ENCODE results near the gene COL18A1. TPM values are rescaled to one million over a fixed set of nuclear protein-coding genes. Genes with fewer than 3 reads are reported as not detected.

Gene COL18A1
- total and polyA plus RNA-seq, 8 donors: 38.7 to 301 (median 77.8) TPM

DNA sequence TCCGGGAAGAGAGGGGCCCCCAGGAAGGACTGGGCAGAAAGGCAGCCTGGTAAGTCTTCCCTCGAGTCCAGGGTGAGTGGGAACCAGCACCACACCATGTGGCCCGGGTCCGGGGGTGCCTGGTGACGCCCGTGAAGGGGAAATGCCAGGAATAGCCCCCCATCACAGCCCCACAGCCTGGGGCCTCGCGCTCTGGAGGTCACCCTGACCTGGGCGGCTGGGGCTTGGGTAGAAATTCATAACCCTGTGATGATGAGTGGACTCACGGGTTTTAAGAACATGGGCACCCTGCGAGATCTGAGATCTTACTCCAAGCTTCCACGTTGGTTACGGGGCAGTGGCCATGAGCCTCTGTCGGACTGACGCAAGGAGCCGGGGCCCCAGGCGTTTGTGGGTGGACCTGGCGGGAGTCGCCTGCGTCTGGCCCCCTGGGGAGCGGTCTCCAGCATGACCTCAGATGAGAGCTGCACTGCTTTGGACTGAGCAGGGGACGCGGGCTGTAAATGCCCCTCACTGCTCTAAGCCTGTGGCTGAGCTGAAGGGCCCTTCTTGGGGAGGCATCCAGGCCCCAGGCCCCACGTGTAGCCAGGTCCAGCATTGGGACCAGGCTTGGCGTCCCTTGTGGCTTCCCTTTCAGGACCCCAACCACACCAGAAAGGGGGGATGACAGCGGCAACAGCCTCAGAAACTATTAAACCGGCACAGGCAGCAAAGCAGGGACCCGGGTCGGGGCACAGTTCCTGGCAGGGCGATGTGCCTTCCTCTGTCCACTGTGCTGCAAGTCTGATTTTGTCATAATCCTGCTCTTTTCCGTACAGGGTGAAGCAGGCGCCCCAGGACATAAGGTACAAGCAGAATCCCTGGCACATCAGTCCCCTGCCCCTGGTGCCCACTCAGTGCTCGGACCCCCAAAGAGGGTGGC is 77.3 kb downstream of the COL18A1 start:
- Histone ChIP-seq H3K9me3 (no peaks in the 10 kb centered on the region), H3K4me1 (no peaks in the 10 kb centered on the region), H3K36me3 (no peaks in the 10 kb centered on the region), H3K27ac (peak overlapping the region in 1 of 4 donors; percentile 55), H3K4me3 (no peak overlapping the region), H3K27me3 (no peaks in the 10 kb centered on the region)
- FAIRE-seq (no peak), DNase-seq (peak in 2 of 6 donors; percentile 25 to 52), ATAC-seq (no peak)
- 71 to 82% methylated on average over 33 of the region's 33 CpGs for WGBS, 2 donors
- TF ChIP-seq, protein P1, sequence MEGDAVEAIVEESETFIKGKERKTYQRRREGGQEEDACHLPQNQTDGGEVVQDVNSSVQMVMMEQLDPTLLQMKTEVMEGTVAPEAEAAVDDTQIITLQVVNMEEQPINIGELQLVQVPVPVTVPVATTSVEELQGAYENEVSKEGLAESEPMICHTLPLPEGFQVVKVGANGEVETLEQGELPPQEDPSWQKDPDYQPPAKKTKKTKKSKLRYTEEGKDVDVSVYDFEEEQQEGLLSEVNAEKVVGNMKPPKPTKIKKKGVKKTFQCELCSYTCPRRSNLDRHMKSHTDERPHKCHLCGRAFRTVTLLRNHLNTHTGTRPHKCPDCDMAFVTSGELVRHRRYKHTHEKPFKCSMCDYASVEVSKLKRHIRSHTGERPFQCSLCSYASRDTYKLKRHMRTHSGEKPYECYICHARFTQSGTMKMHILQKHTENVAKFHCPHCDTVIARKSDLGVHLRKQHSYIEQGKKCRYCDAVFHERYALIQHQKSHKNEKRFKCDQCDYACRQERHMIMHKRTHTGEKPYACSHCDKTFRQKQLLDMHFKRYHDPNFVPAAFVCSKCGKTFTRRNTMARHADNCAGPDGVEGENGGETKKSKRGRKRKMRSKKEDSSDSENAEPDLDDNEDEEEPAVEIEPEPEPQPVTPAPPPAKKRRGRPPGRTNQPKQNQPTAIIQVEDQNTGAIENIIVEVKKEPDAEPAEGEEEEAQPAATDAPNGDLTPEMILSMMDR (IDR thresholded peaks at IDR 0.05): no peak
- intact Hi-C loops (cut with DNase I): no loop called here

DNA sequence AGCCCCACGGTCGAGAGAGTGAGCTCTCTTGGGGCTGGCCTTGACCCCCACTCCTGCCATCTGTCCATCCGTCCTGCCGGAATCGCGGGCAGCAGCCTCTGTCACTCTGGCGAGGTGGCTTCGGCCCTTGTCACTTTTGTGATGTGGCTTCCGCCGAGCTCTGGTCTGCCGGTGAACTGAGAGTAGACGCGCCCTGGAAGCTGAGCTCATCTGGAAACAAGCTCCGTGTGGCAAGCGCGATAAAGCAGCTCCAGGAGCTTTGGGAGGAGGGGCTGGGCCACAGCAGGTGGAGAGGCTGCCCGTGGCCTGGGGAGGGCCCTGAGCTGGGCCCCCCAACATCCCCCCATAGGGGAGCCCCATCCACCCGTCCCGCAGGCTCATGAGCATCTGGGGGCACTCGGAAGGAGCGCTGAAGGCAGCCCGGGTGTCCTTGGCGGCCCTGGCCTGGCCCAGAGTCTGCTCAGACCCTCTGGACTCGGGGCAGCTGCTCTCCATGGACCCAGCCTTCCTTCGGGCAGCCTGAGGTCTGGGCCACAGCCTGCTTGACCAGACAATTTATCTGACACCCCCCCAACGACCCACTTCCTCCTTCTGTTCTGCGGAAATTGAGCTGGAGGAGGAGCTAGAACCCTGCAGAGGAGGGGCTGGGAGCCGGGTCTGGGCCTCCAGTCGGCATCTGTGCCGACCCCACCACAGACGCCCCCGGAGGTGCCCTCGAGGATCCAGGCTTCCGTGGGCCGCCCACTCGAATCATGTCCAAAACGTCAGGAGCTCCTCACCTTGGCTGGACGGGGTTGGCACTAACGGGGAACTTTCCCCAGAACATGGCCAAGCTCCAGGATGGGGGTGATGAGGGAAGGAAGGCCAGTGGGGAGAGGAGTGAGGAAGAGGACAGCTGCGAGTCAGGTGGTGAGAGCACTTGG is 78.2 kb downstream of the COL18A1 start:
- WGBS, 2 donors: 59 to 76% methylated on average over 39 to 40 of the region's 40 CpGs
- no peak overlapping the region for H3K4me3 ChIP-seq
- DNase-seq (peak in 2 of 6 donors; percentile 18 to 58), FAIRE-seq (no peak), ATAC-seq (peak in 2 of 4 donors; percentile 26 to 64)
- no peaks in the 10 kb centered on the region for H3K4me1 ChIP-seq
- intact Hi-C loops (cut with DNase I): no loop called here
- no peaks in the 10 kb centered on the region for H3K9me3 ChIP-seq
- TF ChIP-seq, protein P1 (IDR thresholded peaks at IDR 0.05): no peak
- H3K36me3 ChIP-seq: no peaks in the 10 kb centered on the region
- H3K27me3 ChIP-seq: no peaks in the 10 kb centered on the region
- H3K27ac ChIP-seq: peak overlapping the region in 2 of 4 donors; percentile 28 to 55

DNA sequence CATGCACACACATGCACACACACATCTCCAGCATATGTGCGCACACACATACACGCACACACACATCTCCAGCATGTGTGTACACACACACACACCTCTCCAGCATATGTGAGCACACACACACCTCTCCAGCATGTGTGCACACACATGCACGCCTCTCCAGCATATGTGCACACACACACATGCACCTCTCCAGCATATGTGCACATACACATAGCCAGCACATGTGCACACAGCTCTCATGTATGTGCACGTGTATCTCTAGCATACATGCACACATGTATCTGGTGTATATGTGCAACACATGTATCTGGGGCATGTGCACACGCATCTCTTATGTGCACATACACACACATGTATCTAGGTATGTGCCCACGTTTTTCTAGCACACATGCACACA is 79.4 kb downstream of the COL18A1 start:
- Histone ChIP-seq H3K9me3 (no peaks in the 10 kb centered on the region), H3K4me3 (no peak overlapping the region), H3K27me3 (no peaks in the 10 kb centered on the region), H3K27ac (no peak overlapping the region), H3K4me1 (no peaks in the 10 kb centered on the region), H3K36me3 (no peaks in the 10 kb centered on the region)
- TF ChIP-seq, protein P1 (IDR thresholded peaks at IDR 0.05): no peak
- FAIRE-seq (no peak), ATAC-seq (no peak), DNase-seq (peak in 1 of 6 donors; percentile 3)
- WGBS, 2 donors: 66 to 81% methylated on average over 6 of the region's 6 CpGs
- intact Hi-C loops (cut with DNase I): no loop called here

DNA sequence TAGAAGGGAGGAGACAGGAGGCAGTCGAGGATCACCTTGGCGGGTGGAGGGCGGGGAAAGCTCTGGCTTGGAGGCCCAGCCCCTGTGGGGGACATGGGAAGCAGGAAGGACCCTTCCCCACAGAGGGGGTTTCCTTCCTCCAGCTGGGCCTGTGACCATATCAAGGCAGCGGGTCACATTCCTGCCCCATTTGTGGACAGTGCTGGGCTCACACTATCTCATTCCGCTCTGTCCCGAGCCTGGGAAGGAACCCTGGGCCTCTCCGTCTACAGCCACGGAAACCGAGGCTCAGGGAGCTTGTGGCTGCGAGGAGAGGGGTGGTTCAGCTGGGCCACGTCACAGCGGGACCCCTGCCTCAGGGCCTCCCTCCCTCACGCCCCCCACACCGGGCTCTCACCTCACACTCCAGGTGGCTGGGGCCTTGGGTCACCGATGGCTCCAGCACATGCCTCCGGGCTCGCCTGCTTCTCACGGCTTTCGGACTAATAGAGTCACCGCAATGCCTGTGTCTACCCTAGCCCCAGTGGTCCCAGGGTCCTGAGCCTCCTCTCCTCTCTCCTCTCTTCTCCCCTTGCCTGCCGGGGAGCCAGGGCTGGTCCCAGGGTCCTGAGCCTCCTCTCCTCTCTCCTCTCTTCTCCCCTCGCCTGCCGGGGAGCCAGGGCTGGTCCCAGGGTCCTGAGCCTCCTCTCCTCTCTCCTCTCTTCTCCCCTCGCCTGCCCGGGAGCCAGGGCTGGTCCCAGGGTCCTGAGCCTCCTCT is 80.9 kb downstream of the COL18A1 start:
- Histone ChIP-seq H3K4me1 (no peaks in the 10 kb centered on the region), H3K36me3 (no peaks in the 10 kb centered on the region), H3K27me3 (no peaks in the 10 kb centered on the region), H3K27ac (no peak overlapping the region), H3K9me3 (no peaks in the 10 kb centered on the region), H3K4me3 (no peak overlapping the region)
- WGBS, 2 donors: 75 to 80% methylated on average over 22 to 25 of the region's 25 CpGs
- peak in 2 of 6 donors; percentile 12 to 54 for DNase-seq
- ATAC-seq: no peak
- intact Hi-C loops (cut with DNase I): no loop called here
- TF ChIP-seq, protein P1 (IDR thresholded peaks at IDR 0.05): no peak
- no peak for FAIRE-seq
